K562 (cell line): ENCODE results near the gene IQSEC3.

Experiments
- BCL6 ChIP-seq: fragments of 250-450 bp; sonication (Bioruptor Pico); IDR thresholded peaks from 2 replicates; pipeline ENCODE4 v1.4.0; 2020
- ELF1 ChIP-seq: fragments of 200-800 bp; sonication (Bioruptor generic); IDR thresholded peaks from 2 replicates; pipeline ENCODE4 v1.6.1; 2016; ENCODE audit warnings: missing genetic modification characterization, missing compliant biosample characterization
- ETV1 ChIP-seq: fragments of 450-650 bp; conservative IDR thresholded peaks from 2 replicates; pipeline ENCODE4 v1.6.1; 2016; ENCODE audit warnings: missing genetic modification characterization, control low read depth, low read depth, missing compliant biosample characterization
- MAFF ChIP-seq: IDR thresholded peaks from 2 replicates; pipeline ENCODE4 v1.6.1; 2012; ENCODE audit warnings: low read length, improper control_type of control experiment
- NFE2 ChIP-seq: IDR thresholded peaks from 2 replicates; pipeline ENCODE4 v1.6.1; 2014; ENCODE audit warnings: antibody characterized with exemption, low read depth
- POLR2A ChIP-seq: fragments of 450-650 bp; conservative IDR thresholded peaks from 2 replicates; pipeline ENCODE4 v1.6.1; 2016
- POLR2AphosphoS5 ChIP-seq: IDR thresholded peaks from 2 replicates; pipeline ENCODE4 v1.6.1; 2011; ENCODE audit warnings: mild to moderate bottlenecking, low read depth, low read length, moderate library complexity; ENCODE audit not compliant: control insufficient read depth, insufficient read depth
- RAD21 ChIP-seq, 2 experiments: fragments of 250-450 bp in 1 of 2; fragments of 450-650 bp in 1 of 2; sonication (Bioruptor Pico) in 1 of 2; formaldehyde crosslinking in 1 of 2; IDR thresholded peaks in 1 of 2; conservative IDR thresholded peaks in 1 of 2; 2 replicates each; pipeline versions ENCODE4 v1.4.0 to v1.8.0; 2020 to 2022; ENCODE audit warnings: mild to moderate bottlenecking in 2 of 2, moderate library complexity in 1 of 2
- TCF7L2 ChIP-seq: fragments of 150-350 bp; IDR thresholded peaks from 2 replicates; pipeline ENCODE4 v1.6.1; 2016; ENCODE audit warnings: low read depth, mild to moderate bottlenecking, low read length, moderate library complexity
- TRIM24 ChIP-seq, 2 experiments: fragments of 450-650 bp; IDR thresholded peaks; 2 replicates each; pipeline ENCODE4 v1.6.1; 2016
- ZFX ChIP-seq: sonication (generic); formaldehyde crosslinking; IDR thresholded peaks from 2 replicates; pipeline ENCODE4 v1.8.0; 2022; ENCODE audit warnings: mild to moderate bottlenecking, missing genetic modification reagents, moderate library complexity
- TF ChIP-seq, protein P1 (sequence below): sonication (generic); formaldehyde crosslinking; IDR thresholded peaks from 2 replicates; pipeline ENCODE4 v1.8.0; 2022; ENCODE audit warnings: missing genetic modification reagents, mild to moderate bottlenecking, borderline replicate concordance
- TF ChIP-seq, protein P2 (sequence below), 2 experiments: fragments of 450-650 bp; IDR thresholded peaks; 2 replicates each; pipeline ENCODE4 v1.6.1; 2016; ENCODE audit warnings: mild to moderate bottlenecking in 2 of 2, borderline replicate concordance in 1 of 2, low read depth in 1 of 2, moderate library complexity in 1 of 2
- TF ChIP-seq, protein P3 (sequence below): sonication (generic); formaldehyde crosslinking; IDR thresholded peaks from 2 replicates; pipeline ENCODE4 v1.8.1; 2023; ENCODE audit warnings: mild to moderate bottlenecking, missing genetic modification reagents, moderate library complexity

DNA sequence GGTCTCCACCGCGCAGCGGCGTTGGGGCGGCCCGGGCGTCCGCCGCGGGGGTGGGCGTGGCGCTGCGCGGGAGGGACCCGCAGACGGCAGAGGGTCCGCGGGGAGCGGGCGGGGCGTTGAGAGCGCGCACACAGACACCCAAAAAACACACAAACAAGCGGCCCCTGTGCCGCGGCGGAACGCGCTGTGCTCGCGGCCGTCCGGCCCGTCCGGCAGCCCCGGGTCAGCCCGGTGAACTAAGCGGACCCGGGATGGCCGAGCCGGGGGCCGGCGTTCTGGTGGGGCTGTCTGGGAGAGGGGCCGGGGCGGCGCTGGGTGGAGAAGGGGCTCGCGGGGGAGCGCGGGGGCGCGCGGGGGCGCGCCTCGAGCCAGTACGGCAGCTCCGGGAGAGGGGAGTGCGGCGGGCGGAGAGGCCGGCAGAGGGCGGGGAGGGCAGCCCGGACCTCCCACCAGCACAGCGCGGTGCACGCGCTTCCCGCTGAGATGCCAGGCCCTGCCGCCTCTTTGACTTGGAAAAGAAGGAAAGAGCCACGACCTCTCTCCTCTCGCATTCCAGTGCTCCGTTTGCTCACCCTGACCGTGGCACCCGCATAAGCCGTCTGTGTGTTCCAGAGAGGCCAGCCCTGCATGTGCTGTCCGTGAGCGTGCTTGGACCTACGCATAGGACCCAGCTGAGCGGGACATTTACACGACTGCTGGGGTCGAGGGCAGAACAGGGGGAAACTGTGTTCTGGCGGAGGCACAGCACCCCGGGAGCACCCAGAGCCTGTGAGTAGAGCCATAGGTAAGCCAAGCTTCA, 137.1 kb downstream of the IQSEC3 start:
- TF ChIP-seq TCF7L2 (no peak), ETV1 (tag) (no peak), POLR2A (no peak), POLR2AphosphoS5 (no peak), MAFF (no peak), BCL6 (CRISPR knock-in tag) (no peak), NFE2 (no peak), TRIM24 (IDR thresholded peaks at IDR 0.05) (no peak), ELF1 (tag) (no peak), ZFX (no peak), RAD21 (CRISPR knock-in tag; conservative IDR thresholded peaks at IDR 0.05 in 1 of 2, IDR thresholded peaks at IDR 0.05 in 1 of 2) (no peak)
- TF ChIP-seq, protein P1, sequence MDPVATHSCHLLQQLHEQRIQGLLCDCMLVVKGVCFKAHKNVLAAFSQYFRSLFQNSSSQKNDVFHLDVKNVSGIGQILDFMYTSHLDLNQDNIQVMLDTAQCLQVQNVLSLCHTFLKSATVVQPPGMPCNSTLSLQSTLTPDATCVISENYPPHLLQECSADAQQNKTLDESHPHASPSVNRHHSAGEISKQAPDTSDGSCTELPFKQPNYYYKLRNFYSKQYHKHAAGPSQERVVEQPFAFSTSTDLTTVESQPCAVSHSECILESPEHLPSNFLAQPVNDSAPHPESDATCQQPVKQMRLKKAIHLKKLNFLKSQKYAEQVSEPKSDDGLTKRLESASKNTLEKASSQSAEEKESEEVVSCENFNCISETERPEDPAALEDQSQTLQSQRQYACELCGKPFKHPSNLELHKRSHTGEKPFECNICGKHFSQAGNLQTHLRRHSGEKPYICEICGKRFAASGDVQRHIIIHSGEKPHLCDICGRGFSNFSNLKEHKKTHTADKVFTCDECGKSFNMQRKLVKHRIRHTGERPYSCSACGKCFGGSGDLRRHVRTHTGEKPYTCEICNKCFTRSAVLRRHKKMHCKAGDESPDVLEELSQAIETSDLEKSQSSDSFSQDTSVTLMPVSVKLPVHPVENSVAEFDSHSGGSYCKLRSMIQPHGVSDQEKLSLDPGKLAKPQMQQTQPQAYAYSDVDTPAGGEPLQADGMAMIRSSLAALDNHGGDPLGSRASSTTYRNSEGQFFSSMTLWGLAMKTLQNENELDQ (CRISPR knock-in tag) = no peak
- TF ChIP-seq, protein P2, sequence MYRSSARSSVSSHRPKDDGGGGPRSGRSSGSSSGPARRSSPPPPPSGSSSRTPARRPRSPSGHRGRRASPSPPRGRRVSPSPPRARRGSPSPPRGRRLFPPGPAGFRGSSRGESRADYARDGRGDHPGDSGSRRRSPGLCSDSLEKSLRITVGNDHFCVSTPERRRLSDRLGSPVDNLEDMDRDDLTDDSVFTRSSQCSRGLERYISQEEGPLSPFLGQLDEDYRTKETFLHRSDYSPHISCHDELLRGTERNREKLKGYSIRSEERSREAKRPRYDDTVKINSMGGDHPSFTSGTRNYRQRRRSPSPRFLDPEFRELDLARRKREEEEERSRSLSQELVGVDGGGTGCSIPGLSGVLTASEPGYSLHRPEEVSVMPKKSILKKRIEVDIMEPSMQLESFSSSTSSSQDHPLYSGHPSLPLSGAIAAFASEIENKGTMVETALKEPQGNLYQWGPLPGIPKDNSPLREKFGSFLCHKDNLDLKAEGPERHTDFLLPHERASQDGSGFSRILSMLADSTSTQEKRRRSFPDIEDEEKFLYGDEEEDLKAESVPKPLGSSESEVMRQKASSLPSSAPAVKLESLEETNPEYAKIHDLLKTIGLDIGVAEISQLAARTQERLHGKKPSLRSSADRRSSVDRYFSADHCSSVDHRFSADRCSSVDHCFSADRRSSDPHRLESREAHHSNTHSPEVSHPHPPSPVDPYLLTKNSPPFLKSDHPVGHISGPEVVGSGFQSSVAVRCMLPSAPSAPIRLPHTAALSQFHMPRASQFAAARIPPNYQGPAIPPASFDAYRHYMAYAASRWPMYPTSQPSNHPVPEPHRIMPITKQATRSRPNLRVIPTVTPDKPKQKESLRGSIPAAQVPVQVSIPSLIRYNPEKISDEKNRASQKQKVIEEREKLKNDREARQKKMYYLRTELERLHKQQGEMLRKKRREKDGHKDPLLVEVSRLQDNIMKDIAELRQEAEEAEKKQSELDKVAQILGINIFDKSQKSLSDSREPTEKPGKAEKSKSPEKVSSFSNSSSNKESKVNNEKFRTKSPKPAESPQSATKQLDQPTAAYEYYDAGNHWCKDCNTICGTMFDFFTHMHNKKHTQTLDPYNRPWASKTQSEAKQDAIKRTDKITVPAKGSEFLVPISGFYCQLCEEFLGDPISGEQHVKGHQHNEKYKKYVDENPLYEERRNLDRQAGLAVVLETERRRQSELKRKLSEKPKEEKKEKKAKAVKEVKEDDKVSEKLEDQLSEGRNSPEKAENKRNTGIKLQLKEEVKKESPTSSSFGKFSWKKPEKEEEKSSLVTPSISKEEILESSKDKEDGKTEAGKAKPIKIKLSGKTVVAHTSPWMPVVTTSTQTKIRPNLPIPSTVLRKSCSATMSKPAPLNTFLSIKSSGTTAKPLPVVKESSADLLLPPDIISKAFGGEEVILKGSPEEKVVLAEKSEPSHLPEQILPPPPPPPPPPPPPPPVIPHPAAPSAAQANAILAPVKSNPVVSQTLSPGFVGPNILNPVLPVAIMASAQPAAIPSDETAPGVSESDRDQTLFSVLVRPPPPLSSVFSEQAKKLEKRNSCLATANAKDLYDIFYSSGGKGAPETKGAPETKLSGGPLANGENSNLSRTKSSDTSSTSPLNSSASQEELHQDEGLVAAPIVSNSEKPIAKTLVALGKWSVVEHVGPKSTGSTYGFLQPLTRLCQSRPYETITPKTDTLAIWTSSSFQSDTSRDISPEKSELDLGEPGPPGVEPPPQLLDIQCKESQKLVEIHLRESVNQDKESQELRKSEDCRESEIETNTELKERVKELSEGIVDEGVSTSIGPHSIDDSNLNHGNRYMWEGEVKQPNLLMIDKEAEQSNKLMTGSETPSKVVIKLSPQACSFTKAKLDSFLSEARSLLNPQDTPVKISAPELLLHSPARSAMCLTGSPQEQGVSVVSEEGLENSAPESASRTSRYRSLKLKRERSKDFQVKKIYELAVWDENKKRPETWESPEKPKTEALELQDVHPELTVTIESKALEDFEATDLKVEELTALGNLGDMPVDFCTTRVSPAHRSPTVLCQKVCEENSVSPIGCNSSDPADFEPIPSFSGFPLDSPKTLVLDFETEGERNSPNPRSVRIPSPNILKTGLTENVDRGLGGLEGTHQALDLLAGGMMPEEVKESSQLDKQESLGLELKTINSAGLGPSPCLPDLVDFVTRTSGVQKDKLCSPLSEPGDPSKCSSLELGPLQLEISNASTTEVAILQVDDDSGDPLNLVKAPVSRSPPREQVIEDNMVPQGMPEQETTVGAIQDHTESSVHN (IDR thresholded peaks at IDR 0.05; ENCODE audit: borderline replicate concordance in 1 of 2, low read depth in 1 of 2) = no peak
- TF ChIP-seq, protein P3, sequence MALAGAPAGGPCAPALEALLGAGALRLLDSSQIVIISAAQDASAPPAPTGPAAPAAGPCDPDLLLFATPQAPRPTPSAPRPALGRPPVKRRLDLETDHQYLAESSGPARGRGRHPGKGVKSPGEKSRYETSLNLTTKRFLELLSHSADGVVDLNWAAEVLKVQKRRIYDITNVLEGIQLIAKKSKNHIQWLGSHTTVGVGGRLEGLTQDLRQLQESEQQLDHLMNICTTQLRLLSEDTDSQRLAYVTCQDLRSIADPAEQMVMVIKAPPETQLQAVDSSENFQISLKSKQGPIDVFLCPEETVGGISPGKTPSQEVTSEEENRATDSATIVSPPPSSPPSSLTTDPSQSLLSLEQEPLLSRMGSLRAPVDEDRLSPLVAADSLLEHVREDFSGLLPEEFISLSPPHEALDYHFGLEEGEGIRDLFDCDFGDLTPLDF (CRISPR knock-in tag) = no peak
